Measurements from ENCODE around the gene BICC1. TPM values are rescaled to one million over a fixed set of nuclear protein-coding genes. Genes with fewer than 3 reads are reported as not detected.

The BICC1 gene
- total RNA-seq, 1 experiment from 2014 or later: 118 TPM

- peaks cover 48% of the 10 kb centered on the region for H3K4me1 ChIP-seq
- Mint-ChIP-seq H3K4me1 (ENCODE audit: low read depth, unreplicated experiment) (peaks cover 36% of the 10 kb centered on the region), H3K4me3 (ENCODE audit: unreplicated experiment) (peak overlapping the region; percentile 46), H3K27me3 (ENCODE audit: insufficient read depth, unreplicated experiment) (no peaks in the 10 kb centered on the region), H3K9me3 (ENCODE audit: unreplicated experiment) (no peaks in the 10 kb centered on the region), H3K27ac (ENCODE audit: unreplicated experiment) (no peak overlapping the region), H3K36me3 (ENCODE audit: insufficient read depth, unreplicated experiment) (peaks cover 41% of the 10 kb centered on the region)
- no peak overlapping the region for H3K4me3 ChIP-seq (ENCODE audit: low read depth, low read length)
- TF ChIP-seq CTCF (IDR thresholded peaks at IDR 0.05; ENCODE audit: insufficient read depth in 1 of 2, low read depth in 1 of 2, low read length in 1 of 2, severe bottlenecking in 1 of 2, unreplicated experiment in 1 of 2): no peak
- ChIA-PET CTCF (no interaction called here), POLR2A (no interaction called here)
- no TSS peak for BruUV-seq (replicated peaks)
- H3K27me3 ChIP-seq (replicated peaks; ENCODE audit: control insufficient read depth, insufficient read depth, low read length): no peaks in the 10 kb centered on the region
- intact Hi-C loops (cut with micrococcal nuclease; ENCODE audit: unreplicated experiment): loop anchor here (10.0 kb wide), 1 partner anchor 658 kb away; the partner anchor contains the start of gene PHYHIPL
- no peak for DNase-seq
- H3K36me3 ChIP-seq (ENCODE audit: control insufficient read depth, insufficient read depth, low read length): no peaks in the 10 kb centered on the region
- peaks cover 5% of the 10 kb centered on the region; the same call in 1 of the 2 replicates for H3K9me3 ChIP-seq
Measured at GRCh38 chr10:58516671-58517070, 4.0 kb downstream of the BICC1 start.

- CTCF ChIA-PET: interaction anchor here (1.7 to 2.4 kb wide), 2 partner anchors 14 to 103 kb away, joined by 6 to 13 read pairs; no protein-coding TSS in a partner anchor
- no peaks in the 10 kb centered on the region for H3K36me3 ChIP-seq (ENCODE audit: control insufficient read depth, insufficient read depth, low read length)
- peaks cover 48% of the 10 kb centered on the region for H3K4me1 ChIP-seq
- TF ChIP-seq CTCF (IDR thresholded peaks at IDR 0.05; ENCODE audit: insufficient read depth in 1 of 2, low read depth in 1 of 2, low read length in 1 of 2, severe bottlenecking in 1 of 2, unreplicated experiment in 1 of 2): no peak
- H3K27me3 ChIP-seq (replicated peaks; ENCODE audit: control insufficient read depth, insufficient read depth, low read length): no peaks in the 10 kb centered on the region
- H3K9me3 ChIP-seq: peaks cover 8% of the 10 kb centered on the region
- peak overlapping the region; percentile 43 for H3K27ac Mint-ChIP-seq (ENCODE audit: unreplicated experiment)
- H3K4me3 ChIP-seq (ENCODE audit: low read depth, low read length): no peak overlapping the region
- POLR2A ChIA-PET: interaction anchor here (0.8 kb wide), 1 partner anchor 10 kb away, joined by 3 read pairs; no protein-coding TSS in a partner anchor
- H3K27me3 Mint-ChIP-seq (ENCODE audit: insufficient read depth, unreplicated experiment): no peaks in the 10 kb centered on the region
- intact Hi-C loops (cut with micrococcal nuclease; ENCODE audit: unreplicated experiment): loop anchor here (10.0 kb wide), 1 partner anchor 658 kb away; the partner anchor contains the start of gene PHYHIPL
- H3K36me3 Mint-ChIP-seq (ENCODE audit: insufficient read depth, unreplicated experiment): peaks cover 44% of the 10 kb centered on the region
- H3K4me3 Mint-ChIP-seq (ENCODE audit: unreplicated experiment): peak overlapping the region; percentile 46
- peaks cover 36% of the 10 kb centered on the region for H3K4me1 Mint-ChIP-seq (ENCODE audit: low read depth, unreplicated experiment)
- no peak for DNase-seq
- peaks cover 3% of the 10 kb centered on the region for H3K9me3 Mint-ChIP-seq (ENCODE audit: unreplicated experiment)
- BruUV-seq (replicated peaks): no TSS peak
Measured at GRCh38 chr10:58517081-58517480, 4.4 kb downstream of the BICC1 start.

- Mint-ChIP-seq H3K4me3 (ENCODE audit: unreplicated experiment) (peak overlapping the region; percentile 47), H3K4me1 (ENCODE audit: low read depth, unreplicated experiment) (peaks cover 36% of the 10 kb centered on the region), H3K9me3 (ENCODE audit: unreplicated experiment) (peaks cover 10% of the 10 kb centered on the region), H3K27me3 (ENCODE audit: insufficient read depth, unreplicated experiment) (no peaks in the 10 kb centered on the region), H3K27ac (ENCODE audit: unreplicated experiment) (peak overlapping the region; percentile 43), H3K36me3 (ENCODE audit: insufficient read depth, unreplicated experiment) (peaks cover 44% of the 10 kb centered on the region)
- Histone ChIP-seq H3K9me3 (peaks cover 14% of the 10 kb centered on the region), H3K36me3 (ENCODE audit: control insufficient read depth, insufficient read depth, low read length) (no peaks in the 10 kb centered on the region), H3K27me3 (replicated peaks; ENCODE audit: control insufficient read depth, insufficient read depth, low read length) (no peaks in the 10 kb centered on the region), H3K4me1 (peaks cover 48% of the 10 kb centered on the region), H3K4me3 (ENCODE audit: low read depth, low read length) (no peak overlapping the region)
- CTCF ChIA-PET: interaction anchor here (1.7 to 2.4 kb wide), 2 partner anchors 13 to 103 kb away, joined by 6 to 13 read pairs; no protein-coding TSS in a partner anchor
- BruUV-seq (replicated peaks): no TSS peak
- TF ChIP-seq CTCF (IDR thresholded peaks at IDR 0.05; ENCODE audit: insufficient read depth in 1 of 2, low read depth in 1 of 2, low read length in 1 of 2, severe bottlenecking in 1 of 2, unreplicated experiment in 1 of 2): no peak
- POLR2A ChIA-PET: interaction anchor here (0.8 kb wide), 1 partner anchor 10 kb away, joined by 3 read pairs; no protein-coding TSS in a partner anchor
- intact Hi-C loops (cut with micrococcal nuclease; ENCODE audit: unreplicated experiment): loop anchor here (10.0 kb wide), 1 partner anchor 657 kb away; the partner anchor contains the start of gene PHYHIPL
- DNase-seq: no peak
Measured at GRCh38 chr10:58517491-58518355, 5.1 kb downstream of the BICC1 start.
